ENCODE data around the gene ZNF611. TPM values are rescaled to one million over a fixed set of nuclear protein-coding genes. Genes with fewer than 3 reads are reported as not detected.
"Not testable (repeated sequence)": the region's sequence is repeated elsewhere in the genome, so short reads cannot be mapped to it uniquely, and the experiment has no call there.

Gene ZNF611
- total and polyA plus RNA-seq, 2 of the 13 experiments (the other 11 are each of a cell fraction or from before 2014, with no cell fraction given) = 2.7 to 4.1 TPM

DNA sequence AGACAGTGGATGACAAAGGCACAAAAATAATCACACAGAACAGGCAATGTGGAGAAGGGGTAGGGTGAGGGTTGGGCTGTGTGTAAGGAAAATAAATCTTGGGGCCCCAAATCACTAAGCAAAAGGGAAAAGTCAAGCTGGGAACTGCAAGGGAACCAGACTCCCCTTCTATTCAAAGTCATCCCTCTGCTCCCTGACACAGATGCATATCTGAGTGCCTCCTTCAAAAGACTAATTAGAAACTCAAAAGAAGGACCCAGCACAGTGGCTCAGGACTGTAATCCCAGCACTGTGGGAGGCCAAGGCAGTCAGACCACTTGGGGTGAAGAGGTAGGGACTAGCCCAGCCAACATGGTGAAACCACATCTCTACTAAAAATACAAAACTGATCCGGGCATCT, 18.3 kb downstream of the ZNF611 start (continued):
- TF ChIP-seq, protein P1, sequence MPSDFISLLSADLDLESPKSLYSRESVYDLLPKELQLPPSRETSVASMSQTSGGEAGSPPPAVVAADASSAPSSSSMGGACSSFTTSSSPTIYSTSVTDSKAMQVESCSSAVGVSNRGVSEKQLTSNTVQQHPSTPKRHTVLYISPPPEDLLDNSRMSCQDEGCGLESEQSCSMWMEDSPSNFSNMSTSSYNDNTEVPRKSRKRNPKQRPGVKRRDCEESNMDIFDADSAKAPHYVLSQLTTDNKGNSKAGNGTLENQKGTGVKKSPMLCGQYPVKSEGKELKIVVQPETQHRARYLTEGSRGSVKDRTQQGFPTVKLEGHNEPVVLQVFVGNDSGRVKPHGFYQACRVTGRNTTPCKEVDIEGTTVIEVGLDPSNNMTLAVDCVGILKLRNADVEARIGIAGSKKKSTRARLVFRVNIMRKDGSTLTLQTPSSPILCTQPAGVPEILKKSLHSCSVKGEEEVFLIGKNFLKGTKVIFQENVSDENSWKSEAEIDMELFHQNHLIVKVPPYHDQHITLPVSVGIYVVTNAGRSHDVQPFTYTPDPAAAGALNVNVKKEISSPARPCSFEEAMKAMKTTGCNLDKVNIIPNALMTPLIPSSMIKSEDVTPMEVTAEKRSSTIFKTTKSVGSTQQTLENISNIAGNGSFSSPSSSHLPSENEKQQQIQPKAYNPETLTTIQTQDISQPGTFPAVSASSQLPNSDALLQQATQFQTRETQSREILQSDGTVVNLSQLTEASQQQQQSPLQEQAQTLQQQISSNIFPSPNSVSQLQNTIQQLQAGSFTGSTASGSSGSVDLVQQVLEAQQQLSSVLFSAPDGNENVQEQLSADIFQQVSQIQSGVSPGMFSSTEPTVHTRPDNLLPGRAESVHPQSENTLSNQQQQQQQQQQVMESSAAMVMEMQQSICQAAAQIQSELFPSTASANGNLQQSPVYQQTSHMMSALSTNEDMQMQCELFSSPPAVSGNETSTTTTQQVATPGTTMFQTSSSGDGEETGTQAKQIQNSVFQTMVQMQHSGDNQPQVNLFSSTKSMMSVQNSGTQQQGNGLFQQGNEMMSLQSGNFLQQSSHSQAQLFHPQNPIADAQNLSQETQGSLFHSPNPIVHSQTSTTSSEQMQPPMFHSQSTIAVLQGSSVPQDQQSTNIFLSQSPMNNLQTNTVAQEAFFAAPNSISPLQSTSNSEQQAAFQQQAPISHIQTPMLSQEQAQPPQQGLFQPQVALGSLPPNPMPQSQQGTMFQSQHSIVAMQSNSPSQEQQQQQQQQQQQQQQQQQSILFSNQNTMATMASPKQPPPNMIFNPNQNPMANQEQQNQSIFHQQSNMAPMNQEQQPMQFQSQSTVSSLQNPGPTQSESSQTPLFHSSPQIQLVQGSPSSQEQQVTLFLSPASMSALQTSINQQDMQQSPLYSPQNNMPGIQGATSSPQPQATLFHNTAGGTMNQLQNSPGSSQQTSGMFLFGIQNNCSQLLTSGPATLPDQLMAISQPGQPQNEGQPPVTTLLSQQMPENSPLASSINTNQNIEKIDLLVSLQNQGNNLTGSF (CRISPR knock-in tag; IDR thresholded peaks at IDR 0.05) = no peak
- no peak for TF ChIP-seq TBX3 (IDR thresholded peaks at IDR 0.05; ENCODE audit: borderline replicate concordance)
- TF ChIP-seq, protein P2, sequence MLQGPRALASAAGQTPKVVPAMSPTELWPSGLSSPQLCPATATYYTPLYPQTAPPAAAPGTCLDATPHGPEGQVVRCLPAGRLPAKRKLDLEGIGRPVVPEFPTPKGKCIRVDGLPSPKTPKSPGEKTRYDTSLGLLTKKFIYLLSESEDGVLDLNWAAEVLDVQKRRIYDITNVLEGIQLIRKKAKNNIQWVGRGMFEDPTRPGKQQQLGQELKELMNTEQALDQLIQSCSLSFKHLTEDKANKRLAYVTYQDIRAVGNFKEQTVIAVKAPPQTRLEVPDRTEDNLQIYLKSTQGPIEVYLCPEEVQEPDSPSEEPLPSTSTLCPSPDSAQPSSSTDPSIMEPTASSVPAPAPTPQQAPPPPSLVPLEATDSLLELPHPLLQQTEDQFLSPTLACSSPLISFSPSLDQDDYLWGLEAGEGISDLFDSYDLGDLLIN (CRISPR knock-in tag; IDR thresholded peaks at IDR 0.05; ENCODE audit: borderline replicate concordance) = no peak
- TF ChIP-seq, protein P3, sequence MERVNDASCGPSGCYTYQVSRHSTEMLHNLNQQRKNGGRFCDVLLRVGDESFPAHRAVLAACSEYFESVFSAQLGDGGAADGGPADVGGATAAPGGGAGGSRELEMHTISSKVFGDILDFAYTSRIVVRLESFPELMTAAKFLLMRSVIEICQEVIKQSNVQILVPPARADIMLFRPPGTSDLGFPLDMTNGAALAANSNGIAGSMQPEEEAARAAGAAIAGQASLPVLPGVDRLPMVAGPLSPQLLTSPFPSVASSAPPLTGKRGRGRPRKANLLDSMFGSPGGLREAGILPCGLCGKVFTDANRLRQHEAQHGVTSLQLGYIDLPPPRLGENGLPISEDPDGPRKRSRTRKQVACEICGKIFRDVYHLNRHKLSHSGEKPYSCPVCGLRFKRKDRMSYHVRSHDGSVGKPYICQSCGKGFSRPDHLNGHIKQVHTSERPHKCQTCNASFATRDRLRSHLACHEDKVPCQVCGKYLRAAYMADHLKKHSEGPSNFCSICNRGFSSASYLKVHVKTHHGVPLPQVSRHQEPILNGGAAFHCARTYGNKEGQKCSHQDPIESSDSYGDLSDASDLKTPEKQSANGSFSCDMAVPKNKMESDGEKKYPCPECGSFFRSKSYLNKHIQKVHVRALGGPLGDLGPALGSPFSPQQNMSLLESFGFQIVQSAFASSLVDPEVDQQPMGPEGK (CRISPR knock-in tag; IDR thresholded peaks at IDR 0.05) = no peak

DNA sequence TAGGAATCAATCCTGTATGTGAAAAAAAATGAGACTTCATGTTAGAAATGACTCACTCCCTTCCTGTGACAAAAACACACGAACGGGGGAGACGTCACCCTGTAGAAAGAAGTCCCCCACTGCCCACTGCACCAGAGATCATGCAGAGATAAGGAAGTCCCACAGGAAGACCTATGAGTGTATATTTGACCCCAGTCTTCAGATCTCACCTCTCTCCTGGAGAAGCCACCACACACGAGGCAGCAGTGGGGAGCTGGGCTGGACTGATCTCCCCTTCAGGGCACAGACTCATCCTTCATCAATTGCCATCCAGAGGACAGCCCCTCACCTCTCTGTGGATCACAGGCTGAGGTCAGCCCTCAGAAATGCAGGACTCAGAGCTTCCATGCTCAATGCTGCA, 18.9 kb downstream of the ZNF611 start:
- H3K79me2 ChIP-seq (ENCODE audit: insufficient read depth, low read length); H2AFZ ChIP-seq (ENCODE audit: low read length); ATAC-seq; H3K4me3 ChIP-seq (replicated peaks in 1 of 3; ENCODE audit: insufficient read depth in 1 of 3, low read depth in 2 of 3, low read length in 3 of 3); CTCF ChIA-PET (ENCODE audit: low intra/inter-chr PET ratio, low total read pairs); BruUV-seq (replicated peaks); H3K9ac ChIP-seq (ENCODE audit: insufficient read depth, low read depth, low read length); FAIRE-seq; H3K4me2 ChIP-seq (ENCODE audit: low read depth, low read length); intact Hi-C loops (cut with micrococcal nuclease; ENCODE audit: unreplicated experiment); H3K36me3 ChIP-seq (replicated peaks in 1 of 2; ENCODE audit: control insufficient read depth in 1 of 2, insufficient read depth in 2 of 2, low read length in 2 of 2); H3K9me3 ChIP-seq (ENCODE audit: low read length); H3K27ac ChIP-seq (ENCODE audit: extremely low read length, insufficient read depth, low read length); POLR2A ChIA-PET; in situ Hi-C loops (cut with HindIII; ENCODE audit: extremely low pct_ligation_motif_present, low pct_unique_long_range_greater_than_20kb); H4K20me1 ChIP-seq (ENCODE audit: insufficient read depth, low read length); H3K27me3 ChIP-seq (ENCODE audit: control insufficient read depth in 1 of 2, insufficient read depth in 2 of 2, low read length in 2 of 2); DNase-seq (ENCODE audit: low spot score): not testable (repeated sequence)
- H3K4me1 ChIP-seq (ENCODE audit: insufficient read depth, low read length) = peaks cover 21% of the 10 kb centered on the region
- 63% methylated on average over 3 of the region's 4 CpGs for WGBS (ENCODE audit: low lambda C conversion rate)

DNA sequence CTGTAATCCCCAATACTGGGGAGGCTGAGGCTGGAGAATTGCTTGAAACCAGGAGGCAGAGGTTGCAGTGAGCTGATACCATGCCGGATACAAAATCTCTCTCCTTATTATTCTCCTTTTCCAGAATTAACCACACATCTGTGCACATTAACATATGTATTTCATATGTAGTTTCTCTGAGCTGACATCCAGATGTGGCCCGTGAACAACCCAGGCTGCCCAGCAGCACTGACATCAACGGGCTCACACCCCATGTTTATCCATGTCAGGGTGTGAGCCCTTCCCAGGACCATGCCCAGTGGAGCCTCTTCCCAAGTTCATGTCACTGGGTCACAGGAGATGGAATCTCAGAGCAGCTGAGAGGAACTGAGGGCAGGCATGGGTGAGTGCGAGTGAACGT, 19.5 kb downstream of the ZNF611 start:
- FAIRE-seq; H3K4me3 ChIP-seq (replicated peaks in 1 of 3; ENCODE audit: insufficient read depth in 1 of 3, low read depth in 2 of 3, low read length in 3 of 3); H2AFZ ChIP-seq (ENCODE audit: low read length); H3K79me2 ChIP-seq (ENCODE audit: insufficient read depth, low read length); CTCF ChIA-PET (ENCODE audit: low intra/inter-chr PET ratio, low total read pairs); H3K4me2 ChIP-seq (ENCODE audit: low read depth, low read length); in situ Hi-C loops (cut with HindIII; ENCODE audit: extremely low pct_ligation_motif_present, low pct_unique_long_range_greater_than_20kb); H3K27me3 ChIP-seq (ENCODE audit: control insufficient read depth in 1 of 2, insufficient read depth in 2 of 2, low read length in 2 of 2); H4K20me1 ChIP-seq (ENCODE audit: insufficient read depth, low read length); DNase-seq (ENCODE audit: low spot score); H3K36me3 ChIP-seq (replicated peaks in 1 of 2; ENCODE audit: control insufficient read depth in 1 of 2, insufficient read depth in 2 of 2, low read length in 2 of 2); intact Hi-C loops (cut with micrococcal nuclease; ENCODE audit: unreplicated experiment); H3K27ac ChIP-seq (ENCODE audit: extremely low read length, insufficient read depth, low read length); ATAC-seq; H3K9ac ChIP-seq (ENCODE audit: insufficient read depth, low read depth, low read length); BruUV-seq (replicated peaks); POLR2A ChIA-PET; H3K9me3 ChIP-seq (ENCODE audit: low read length): not testable (repeated sequence)
- WGBS (ENCODE audit: low lambda C conversion rate) = 31% methylated on average over 5 of the region's 5 CpGs
- H3K4me1 ChIP-seq (ENCODE audit: insufficient read depth, low read length) = peaks cover 21% of the 10 kb centered on the region

All from HepG2 (cell line).